Activated CD8-positive, alpha-beta memory T cell treated with anti-CD3 and anti-CD28 coated beads for 36 hours (primary cell): ENCODE results near the gene HMX2. TPM values are rescaled to one million over a fixed set of nuclear protein-coding genes. Genes with fewer than 3 reads are reported as not detected.

ENCODE experiments used
- CTCF ChIA-PET: fragments of 350-600 bp; sonication (Branson Sonifier 250); formaldehyde crosslinking; loops from one replicate; lab custom pipeline; 2021; ENCODE audit warnings: antibody characterized with exemption; lab: Charles Lee
- POLR2A ChIA-PET: fragments of 350-600 bp; sonication (Branson Sonifier 250); formaldehyde crosslinking; loops from one replicate; lab custom pipeline; 2021; ENCODE audit warnings: antibody characterized with exemption; lab: Charles Lee
- total RNA-seq, 2 experiments: library from RNA; stranded (reverse); gene quantifications; one replicate each; pipeline ENCODE4 v1.2.3, GENCODE V29; 2021

HMX2 gene
- total RNA-seq, 2 experiments from 2014 or later = not detected

DNA sequence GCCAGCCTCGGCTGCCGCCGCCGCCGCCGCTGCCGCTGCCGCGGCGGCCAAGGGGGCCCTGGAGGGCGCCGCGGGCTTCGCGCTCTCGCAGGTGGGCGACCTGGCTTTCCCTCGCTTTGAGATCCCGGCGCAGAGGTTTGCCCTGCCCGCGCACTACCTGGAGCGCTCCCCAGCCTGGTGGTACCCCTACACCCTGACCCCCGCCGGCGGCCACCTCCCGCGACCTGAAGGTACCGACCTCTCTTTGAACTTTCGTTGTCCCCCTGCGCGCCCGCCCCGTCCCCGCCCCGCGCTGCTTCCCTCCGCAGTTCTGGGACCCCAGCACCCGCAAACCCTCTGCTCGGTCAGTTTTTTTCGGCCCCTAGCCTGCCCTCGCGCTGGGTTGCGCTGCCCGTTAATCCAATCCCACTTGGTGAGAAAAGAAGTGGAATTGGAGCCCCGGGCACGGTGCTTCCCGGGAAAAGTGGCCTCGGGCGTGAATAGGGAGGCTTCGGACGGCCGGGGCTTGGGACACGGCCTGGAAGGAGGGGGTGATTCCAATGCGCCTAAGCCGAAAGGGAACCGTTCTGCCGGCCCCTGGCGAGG lies 11.6 kb upstream of the HMX2 start:
- POLR2A ChIA-PET = no interaction called here
- CTCF ChIA-PET = interaction anchor here (1.1 kb wide), 1 partner anchor 15 kb away, joined by 4 read pairs; no protein-coding TSS in a partner anchor

- ChIA-PET POLR2A (interaction anchor here (0.6 kb wide), 1 partner anchor 17 kb away, joined by 3 read pairs; no protein-coding TSS in a partner anchor), CTCF (interaction anchor here (1.1 kb wide), 1 partner anchor 15 kb away, joined by 4 read pairs; no protein-coding TSS in a partner anchor)
These were observed 10.9 kb upstream of the HMX2 start for GRCh38 chr10:123136806-123137642.

GRCh38 chr10:123139165-123139520 lies 8.8 kb upstream of the HMX2 start:
- ChIA-PET CTCF (interaction anchor here (2.0 kb wide), 1 partner anchor 12 kb away, joined by 8 read pairs; no protein-coding TSS in a partner anchor), POLR2A (no interaction called here)

DNA sequence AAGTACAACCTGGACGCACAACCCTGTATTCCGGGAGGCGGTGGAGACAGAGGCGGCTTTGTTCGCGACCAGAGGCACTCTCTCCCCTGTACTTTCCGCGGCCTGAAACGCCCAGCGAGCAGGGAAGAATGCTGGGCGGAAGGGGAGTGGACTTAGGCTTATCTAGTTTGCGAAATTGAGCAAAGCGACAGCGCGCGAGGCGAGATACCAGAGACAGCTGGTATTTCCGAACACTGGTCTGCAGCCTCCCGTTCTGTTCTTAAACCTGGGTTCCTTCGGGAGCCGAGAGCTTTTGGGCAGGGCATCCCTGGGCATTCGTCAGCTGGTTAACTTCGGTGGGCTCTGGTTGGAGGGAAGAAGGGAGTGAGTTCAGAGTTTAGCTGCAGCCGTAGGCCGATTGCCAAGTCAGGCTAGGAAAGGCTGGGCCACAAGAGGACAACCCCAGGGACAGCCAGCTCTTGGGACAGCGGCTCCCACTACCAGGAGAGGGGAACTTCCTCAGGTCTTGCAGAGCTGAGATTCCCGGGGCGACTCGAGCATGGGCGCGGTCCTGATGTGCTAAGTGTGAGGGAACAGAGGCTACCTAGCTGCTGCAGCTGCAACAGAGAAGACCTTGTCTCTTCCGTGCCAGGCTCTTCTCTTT lies 8.3 kb upstream of the HMX2 start:
- POLR2A ChIA-PET = no interaction called here
- CTCF ChIA-PET = interaction anchor here (2.0 kb wide), 1 partner anchor 11 kb away, joined by 8 read pairs; no protein-coding TSS in a partner anchor

DNA sequence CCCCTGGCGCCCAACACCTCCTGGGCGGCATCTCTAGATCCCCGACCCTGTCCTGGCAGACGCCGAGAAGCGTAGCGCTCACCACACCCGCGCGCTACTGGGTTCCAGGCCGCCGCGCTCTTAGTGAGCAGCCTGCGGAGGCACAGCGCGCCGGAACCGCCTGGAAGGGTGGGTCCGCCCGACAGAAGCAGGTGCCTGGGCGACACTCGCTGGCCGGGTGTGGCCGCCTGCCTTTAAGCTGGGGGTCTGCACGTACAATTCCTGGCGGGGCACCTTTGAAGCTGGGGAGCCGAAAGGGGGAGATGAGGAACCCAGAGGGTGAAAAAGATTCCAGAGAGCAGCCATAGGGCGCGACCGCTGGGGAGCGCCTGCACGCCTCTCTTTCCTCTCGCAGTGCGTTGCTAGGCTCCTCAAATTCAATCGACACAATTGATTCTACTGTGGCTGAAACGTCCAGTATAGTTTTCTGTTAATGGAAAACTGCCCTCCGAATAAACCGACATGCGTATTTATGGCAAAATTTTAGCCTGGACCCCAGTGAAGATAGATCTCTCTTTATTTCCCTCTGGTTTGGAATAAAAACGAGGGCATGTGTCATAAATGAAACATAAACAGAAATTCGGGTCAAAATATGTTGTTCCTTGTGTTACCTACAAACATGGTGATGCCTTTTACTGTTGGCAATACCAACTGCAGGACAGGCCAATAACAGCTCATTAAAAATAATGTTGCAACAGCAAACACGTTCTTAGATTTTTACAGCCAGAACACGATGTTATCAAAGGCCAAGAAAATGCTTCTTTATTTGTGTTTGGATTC lies 7.6 kb upstream of the HMX2 start:
- POLR2A ChIA-PET = no interaction called here
- CTCF ChIA-PET = interaction anchor here (1.5 to 2.0 kb wide), 2 partner anchors 11 kb away, joined by 4 to 8 read pairs; no protein-coding TSS in a partner anchor

- POLR2A ChIA-PET = no interaction called here
- CTCF ChIA-PET = interaction anchor here (1.5 kb wide), 1 partner anchor 10 kb away, joined by 4 read pairs; no protein-coding TSS in a partner anchor
These were observed 6.9 kb upstream of the HMX2 start for GRCh38 chr10:123140983-123141390.

DNA sequence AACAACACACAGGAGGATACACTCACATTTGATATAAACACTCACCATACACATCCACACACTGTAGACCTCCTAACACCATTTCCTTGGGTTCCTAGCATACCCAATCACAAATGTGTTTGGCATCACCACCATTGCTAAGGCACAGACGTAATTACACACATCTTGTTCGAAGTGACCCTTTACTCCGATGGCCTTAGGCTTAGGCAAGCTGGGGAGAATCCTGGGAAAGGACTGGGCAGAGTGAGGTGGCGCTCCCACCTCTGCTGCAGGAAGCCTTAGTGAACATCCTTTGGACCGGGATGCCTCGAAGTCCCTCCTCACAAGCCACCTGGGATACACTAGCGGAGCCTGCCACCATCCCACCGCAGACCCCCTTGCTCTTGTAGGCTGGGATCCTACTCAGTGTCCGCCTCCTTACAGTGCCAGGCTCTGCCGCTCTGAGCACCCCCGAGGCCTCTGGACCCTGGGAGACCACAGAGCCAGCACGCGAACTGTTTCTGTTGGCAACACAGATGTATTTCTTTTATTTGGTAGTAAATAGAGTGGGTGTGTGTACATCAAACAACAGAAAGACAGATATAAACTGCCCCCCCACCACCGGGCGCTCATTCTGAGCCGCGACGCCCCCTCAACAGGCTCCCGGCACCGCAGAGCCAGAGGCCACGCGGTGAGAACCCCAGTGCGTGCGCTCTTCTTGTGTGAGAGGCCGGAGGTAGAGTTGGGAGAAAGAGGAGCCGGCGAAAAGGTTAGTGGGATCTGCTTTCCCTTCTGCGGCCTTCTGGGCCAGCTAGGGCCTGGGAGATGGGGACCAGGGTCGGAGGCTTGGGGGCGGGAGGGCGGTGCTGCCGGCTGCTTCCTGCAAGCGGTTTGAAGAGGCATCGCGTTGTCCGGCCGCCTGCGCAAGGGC lies 5.9 kb upstream of the HMX2 start:
- ChIA-PET CTCF (interaction anchor here (1.5 kb wide), 1 partner anchor 9 kb away, joined by 4 read pairs; no protein-coding TSS in a partner anchor), POLR2A (no interaction called here)

DNA sequence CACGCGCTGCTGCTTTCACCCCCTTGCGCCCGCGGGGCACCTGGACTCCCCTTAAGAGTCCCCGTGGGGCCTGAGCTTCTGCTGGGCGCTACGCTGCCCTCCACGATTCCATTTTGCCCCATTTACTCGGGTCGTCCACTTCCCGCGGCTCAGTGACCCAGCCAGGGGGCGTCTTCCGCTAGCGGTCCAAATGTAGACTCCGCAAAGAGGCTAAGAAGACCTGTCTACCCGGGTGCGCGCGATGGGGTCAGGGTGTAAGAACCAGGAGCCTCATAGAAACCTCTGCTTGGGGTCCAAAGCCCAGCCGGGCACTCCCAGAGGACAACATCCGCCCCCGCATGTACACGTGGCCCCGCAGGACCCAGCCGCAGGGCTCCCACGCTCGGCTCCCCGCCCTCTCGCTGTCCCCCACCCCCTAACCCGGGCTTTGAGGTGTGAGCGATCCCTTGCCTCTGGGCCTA lies 5.2 kb upstream of the HMX2 start:
- ChIA-PET CTCF (interaction anchor here (4.3 kb wide), 1 partner anchor 9 kb away, joined by 21 read pairs; no protein-coding TSS in a partner anchor), POLR2A (no interaction called here)

GRCh38 chr10:123143162-123143824 lies 4.6 kb upstream of the HMX2 start:
- ChIA-PET CTCF (interaction anchor here (4.3 kb wide), 1 partner anchor 10 kb away, joined by 21 read pairs; no protein-coding TSS in a partner anchor), POLR2A (interaction anchor here (1.2 kb wide), 1 partner anchor 10 kb away, joined by 4 read pairs; no protein-coding TSS in a partner anchor)

- ChIA-PET POLR2A (interaction anchor here (1.2 kb wide), 1 partner anchor 11 kb away, joined by 4 read pairs; no protein-coding TSS in a partner anchor), CTCF (interaction anchor here (4.3 kb wide), 1 partner anchor 10 kb away, joined by 21 read pairs; no protein-coding TSS in a partner anchor)
These were observed 4.1 kb upstream of the HMX2 start for GRCh38 chr10:123143825-123144168.

DNA sequence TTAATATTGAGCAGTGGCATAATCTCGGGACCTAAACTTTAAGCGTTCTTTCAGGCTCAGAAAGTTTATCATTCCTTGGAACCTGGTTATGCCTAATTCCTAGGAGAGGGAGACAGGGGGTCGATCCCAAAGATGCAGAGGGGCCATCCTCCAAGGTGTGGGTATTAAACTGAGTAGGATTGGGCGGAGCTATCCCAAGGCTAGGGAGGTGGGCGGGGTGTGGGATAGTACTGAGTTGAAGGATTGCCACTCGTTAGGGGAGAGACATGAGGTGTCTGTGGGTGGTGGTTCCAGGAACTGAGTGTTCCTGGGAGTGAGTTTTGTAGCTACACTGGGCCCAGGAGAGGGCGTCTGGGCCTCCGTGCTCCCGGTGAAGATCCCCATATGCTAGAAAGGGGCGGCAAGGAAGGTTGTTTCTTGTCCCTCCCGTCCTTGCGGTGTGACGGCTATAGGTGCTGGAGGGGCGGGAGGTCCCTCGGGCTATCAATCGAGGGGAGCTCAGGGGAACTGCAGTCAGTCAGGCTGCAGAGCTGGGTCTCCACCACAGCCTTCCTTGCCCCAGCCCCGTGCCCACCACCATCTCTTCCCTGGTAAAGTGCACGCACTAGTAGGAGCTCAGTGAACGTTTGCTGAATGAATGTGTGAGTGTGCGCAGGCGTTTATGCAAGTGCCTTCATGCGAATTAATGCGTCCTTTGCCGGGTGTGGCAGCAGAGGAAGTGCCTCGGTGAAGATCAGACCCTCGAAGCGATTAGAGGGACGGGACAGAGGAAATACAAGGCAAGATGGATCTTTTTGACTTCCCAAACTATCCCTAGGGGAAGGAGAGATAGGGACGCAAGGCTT lies 3.0 kb upstream of the HMX2 start:
- ChIA-PET POLR2A (interaction anchor here (0.6 kb wide), 1 partner anchor 100 kb away, joined by 3 read pairs; no protein-coding TSS in a partner anchor), CTCF (interaction anchor here (1.4 to 4.3 kb wide), 2 partner anchors 9 to 12 kb away, joined by 4 to 21 read pairs; partner anchors contain the start of gene BUB3)

GRCh38 chr10:123145542-123146012 lies 2.4 kb upstream of the HMX2 start:
- POLR2A ChIA-PET = interaction anchor here (0.6 kb wide), 1 partner anchor 100 kb away, joined by 3 read pairs; no protein-coding TSS in a partner anchor
- CTCF ChIA-PET = interaction anchor here (1.4 to 4.3 kb wide), 2 partner anchors 8 to 12 kb away, joined by 4 to 21 read pairs; partner anchors contain the start of gene BUB3

GRCh38 chr10:123146013-123146893 lies 1.7 kb upstream of the HMX2 start:
- POLR2A ChIA-PET = no interaction called here

DNA sequence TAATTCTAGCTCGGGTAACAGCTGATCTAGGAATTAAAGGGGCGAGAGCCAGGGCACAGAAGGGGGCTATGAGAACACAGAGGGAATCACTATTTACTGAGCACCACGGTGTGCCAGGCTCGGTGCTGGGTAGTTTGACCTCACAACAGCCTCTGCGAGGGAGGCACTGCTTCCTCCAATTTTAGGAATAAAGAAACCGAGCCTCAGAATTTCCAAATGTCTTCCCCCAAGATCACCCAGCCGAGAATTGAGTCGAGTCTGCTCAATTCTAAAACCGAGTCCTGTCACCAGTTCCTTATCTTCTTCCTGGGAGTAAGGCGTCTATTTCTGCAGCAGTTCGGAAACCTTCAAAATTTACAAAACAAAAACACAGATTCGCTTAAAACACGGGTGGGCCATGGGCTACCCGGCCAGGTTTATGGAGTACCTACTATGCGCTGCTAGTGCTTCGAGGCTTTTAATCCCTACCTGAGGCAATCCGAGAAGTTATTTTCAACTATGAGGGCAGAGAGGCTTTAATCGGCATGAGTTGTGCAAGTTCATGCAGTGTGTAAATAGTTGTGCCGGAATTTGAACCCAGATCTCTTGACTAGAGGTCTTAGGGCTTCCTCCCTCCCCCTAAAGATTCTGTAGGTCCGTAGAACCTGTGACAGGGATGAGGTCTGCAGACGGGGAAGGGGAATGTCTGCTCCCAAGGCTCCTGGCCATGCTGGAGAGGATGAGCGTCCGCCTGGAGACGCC lies 872 bp upstream of the HMX2 start:
- CTCF ChIA-PET = interaction anchor here (4.3 kb wide), 1 partner anchor 14 kb away, joined by 21 read pairs; no protein-coding TSS in a partner anchor
- POLR2A ChIA-PET = no interaction called here

More at GRCh38 chr10:123146013-123146893, 1.7 kb upstream of the HMX2 start:
- CTCF ChIA-PET = interaction anchor here (1.4 to 4.3 kb wide), 2 partner anchors 8 to 13 kb away, joined by 4 to 21 read pairs; partner anchors contain the start of gene BUB3
